Ovary (tissue), 3 donors: Measurements from ENCODE around the gene NEO1.

Source experiments
- POLR2A ChIP-seq: fragments of 450-650 bp; IDR thresholded peaks from one replicate; pipeline ENCODE4 v1.6.1; 2017; ENCODE audit warnings: antibody characterized with exemption, mild to moderate bottlenecking, moderate library complexity
- TF ChIP-seq, protein P1 (sequence below), 3 donors: fragments of 450-650 bp in 2 of 3; fragments of 200-600 bp in 1 of 3; IDR thresholded peaks; one replicate each; pipeline versions ENCODE4 v1.5.1 to v1.8.0; 2016 to 2022; ENCODE audit warnings: antibody characterized with exemption in 3 of 3, mild to moderate bottlenecking in 1 of 3
- donor health status: DM: no; HTN: no; CAD: no.

- TF ChIP-seq, protein P1, sequence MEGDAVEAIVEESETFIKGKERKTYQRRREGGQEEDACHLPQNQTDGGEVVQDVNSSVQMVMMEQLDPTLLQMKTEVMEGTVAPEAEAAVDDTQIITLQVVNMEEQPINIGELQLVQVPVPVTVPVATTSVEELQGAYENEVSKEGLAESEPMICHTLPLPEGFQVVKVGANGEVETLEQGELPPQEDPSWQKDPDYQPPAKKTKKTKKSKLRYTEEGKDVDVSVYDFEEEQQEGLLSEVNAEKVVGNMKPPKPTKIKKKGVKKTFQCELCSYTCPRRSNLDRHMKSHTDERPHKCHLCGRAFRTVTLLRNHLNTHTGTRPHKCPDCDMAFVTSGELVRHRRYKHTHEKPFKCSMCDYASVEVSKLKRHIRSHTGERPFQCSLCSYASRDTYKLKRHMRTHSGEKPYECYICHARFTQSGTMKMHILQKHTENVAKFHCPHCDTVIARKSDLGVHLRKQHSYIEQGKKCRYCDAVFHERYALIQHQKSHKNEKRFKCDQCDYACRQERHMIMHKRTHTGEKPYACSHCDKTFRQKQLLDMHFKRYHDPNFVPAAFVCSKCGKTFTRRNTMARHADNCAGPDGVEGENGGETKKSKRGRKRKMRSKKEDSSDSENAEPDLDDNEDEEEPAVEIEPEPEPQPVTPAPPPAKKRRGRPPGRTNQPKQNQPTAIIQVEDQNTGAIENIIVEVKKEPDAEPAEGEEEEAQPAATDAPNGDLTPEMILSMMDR (IDR thresholded peaks at IDR 0.05), result no peak
- no peak for TF ChIP-seq POLR2A
Measured at GRCh38 chr15:73244333-73244732, 192.1 kb downstream of the NEO1 start.
